SJSA1 (cell line): ENCODE results near the gene AADAC. TPM values are rescaled to one million over a fixed set of nuclear protein-coding genes. Genes with fewer than 3 reads are reported as not detected.

Experiments used
- DNase-seq, 2 experiments: peaks; one replicate each; pipeline ENCODE4 v3.0.0-alpha.2; 2015 to 2020; ENCODE audit warnings: low spot score in 2 of 2, low read depth in 1 of 2
- H3K27ac ChIP-seq: fragments of 250-450 bp; sonication (Bioruptor Pico); 2 replicates; pipeline ENCODE4 v1.5.1; 2020; ENCODE audit warnings: mild to moderate bottlenecking, moderate library complexity
- H3K27me3 ChIP-seq: fragments of 250-450 bp; sonication (Bioruptor Pico); replicated peaks from 2 replicates; pipeline ENCODE4 v1.5.1; 2020; ENCODE audit warnings: mild to moderate bottlenecking, moderate library complexity
- H3K36me3 ChIP-seq: fragments of 250-450 bp; sonication (Bioruptor Pico); 2 replicates; pipeline ENCODE4 v1.5.1; 2020; ENCODE audit warnings: mild to moderate bottlenecking
- H3K4me1 ChIP-seq: fragments of 250-450 bp; sonication (Bioruptor Pico); replicated peaks from 2 replicates; pipeline ENCODE4 v1.6.1; 2021; ENCODE audit warnings: mild to moderate bottlenecking
- H3K4me3 ChIP-seq: fragments of 250-450 bp; sonication (Bioruptor Pico); 2 replicates; pipeline ENCODE4 v1.5.1; 2020; ENCODE audit warnings: mild to moderate bottlenecking
- H3K9me3 ChIP-seq: fragments of 250-450 bp; sonication (Bioruptor Pico); replicated peaks from 2 replicates; pipeline ENCODE4 v1.5.1; 2020; ENCODE audit warnings: mild to moderate bottlenecking
- total RNA-seq: library from RNA; depleted of rRNA; stranded (reverse); fragments of >200 nt; shearing (Covaris generic); gene quantifications from 2 replicates; pipeline ENCODE4 v1.2.3, GENCODE V29; 2014; rRNA removed

The AADAC gene
- total RNA-seq, 1 experiment from 2014 or later, result 0.34 TPM

- no peaks in the 10 kb centered on the region for H3K36me3 ChIP-seq
- no peak overlapping the region for H3K27ac ChIP-seq
- H3K9me3 ChIP-seq, result no peaks in the 10 kb centered on the region
- H3K4me1 ChIP-seq, result peaks cover 10% of the 10 kb centered on the region
- no peak for DNase-seq
- no peak overlapping the region for H3K4me3 ChIP-seq
- no peaks in the 10 kb centered on the region for H3K27me3 ChIP-seq
These were observed 61.8 kb downstream of the AADAC start for GRCh38 chr3:151875759-151876158.

GRCh38 chr3:151877269-151877668 is 63.4 kb downstream of the AADAC start:
- no peak overlapping the region for H3K27ac ChIP-seq
- H3K4me3 ChIP-seq, result no peak overlapping the region
- H3K4me1 ChIP-seq, result peaks cover 13% of the 10 kb centered on the region
- H3K36me3 ChIP-seq, result no peaks in the 10 kb centered on the region
- no peaks in the 10 kb centered on the region for H3K9me3 ChIP-seq
- H3K27me3 ChIP-seq, result no peaks in the 10 kb centered on the region
- no peak for DNase-seq

Other genes with a start within 250 kb of the AADAC start
- not detected in 2 replicates for gene AADACL2, start 80.2 kb upstream of the AADAC start, total RNA-seq
- 0.05 TPM in 1 of 2 replicates, not detected in the other for gene SUCNR1, start 59.5 kb downstream of the AADAC start, total RNA-seq